Femur (tissue), 1 donor: ENCODE data around the gene RBPJ.

Source experiments
- DNase-seq: peaks from one replicate; pipeline ENCODE4 v3.0.0-alpha.2; 2017

RBPJ gene

GRCh38 chr4:26424153-26424552 is 103.3 kb downstream of the RBPJ start:
- DNase-seq = no peak

- no peak for DNase-seq
Observed at GRCh38 chr4:26424838-26425237, 104.0 kb downstream of the RBPJ start.

- DNase-seq = no peak
Observed at GRCh38 chr4:26425953-26426352, 105.1 kb downstream of the RBPJ start.

GRCh38 chr4:26426892-26427291 is 106.1 kb downstream of the RBPJ start:
- DNase-seq = no peak

GRCh38 chr4:26429910-26430309 is 109.1 kb downstream of the RBPJ start:
- DNase-seq = no peak

GRCh38 chr4:26431461-26432180 is 110.8 kb downstream of the RBPJ start:
- DNase-seq = no peak

GRCh38 chr4:26432419-26432818 is 111.6 kb downstream of the RBPJ start:
- DNase-seq = no peak

GRCh38 chr4:26433556-26433955 is 112.7 kb downstream of the RBPJ start:
- no peak for DNase-seq

GRCh38 chr4:26434030-26434639 is 113.3 kb downstream of the RBPJ start:
- DNase-seq = no peak

- no peak for DNase-seq
Observed at GRCh38 chr4:26441102-26441501, 120.3 kb downstream of the RBPJ start.

GRCh38 chr4:26441771-26442170 is 121.0 kb downstream of the RBPJ start:
- no peak for DNase-seq

GRCh38 chr4:26447378-26447777 is 126.6 kb downstream of the RBPJ start:
- no peak for DNase-seq

- DNase-seq = no peak
Observed at GRCh38 chr4:26450418-26450817, 129.6 kb downstream of the RBPJ start.

- DNase-seq = no peak
Observed at GRCh38 chr4:26451597-26451996, 130.8 kb downstream of the RBPJ start.

GRCh38 chr4:26452565-26453531 is 132.0 kb downstream of the RBPJ start:
- DNase-seq = no peak

- DNase-seq = no peak
Observed at GRCh38 chr4:26454961-26455360, 134.1 kb downstream of the RBPJ start.

- no peak for DNase-seq
Observed at GRCh38 chr4:26455571-26455970, 134.8 kb downstream of the RBPJ start.

- no peak for DNase-seq
Observed at GRCh38 chr4:26457412-26457811, 136.6 kb downstream of the RBPJ start.

- peak; percentile 67 for DNase-seq
Observed at GRCh38 chr4:26458157-26458561, 137.3 kb downstream of the RBPJ start.

GRCh38 chr4:26459054-26459755 is 138.4 kb downstream of the RBPJ start:
- DNase-seq = no peak

GRCh38 chr4:26459756-26460530 is 139.1 kb downstream of the RBPJ start:
- DNase-seq = no peak

GRCh38 chr4:26462874-26463273 is 142.1 kb downstream of the RBPJ start:
- DNase-seq = peak; percentile 34
